Measurements from ENCODE around the gene FAM20C.

DNA sequence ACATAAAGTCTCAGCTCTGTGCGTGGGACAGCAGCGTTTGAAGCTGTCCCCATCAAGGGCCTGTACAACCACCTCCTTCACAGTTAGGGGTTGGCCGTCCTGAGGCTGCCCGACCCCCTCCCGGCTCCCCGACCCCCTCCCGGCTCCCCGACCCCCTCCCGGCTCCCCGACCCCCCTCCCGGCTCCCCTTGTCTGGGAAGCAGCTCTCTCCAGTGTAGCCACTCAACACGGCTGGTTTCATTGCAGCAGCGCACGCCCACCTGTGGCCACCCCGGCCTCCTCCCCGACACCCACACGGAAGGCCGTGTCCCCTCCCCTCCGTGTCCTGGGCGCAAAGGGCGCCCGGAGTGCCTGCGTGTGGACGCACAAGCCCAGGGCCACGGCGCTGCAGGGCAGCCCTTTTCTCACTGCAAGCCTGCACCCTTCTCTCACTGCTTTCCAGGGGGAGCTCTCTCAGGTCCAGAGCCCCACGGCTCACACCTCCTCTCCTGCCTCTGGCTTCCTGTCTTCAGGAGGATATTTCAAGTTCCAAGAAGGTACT is 20.9 kb upstream of the FAM20C start:
- TF ChIP-seq GATA2 (IDR thresholded peaks at IDR 0.05; ENCODE audit: low read depth, low read length), result no peak
- TF ChIP-seq GATA3 (IDR thresholded peaks at IDR 0.05; ENCODE audit: low read depth, low read length), result no peak
